Measurements from ENCODE around the gene SPIB.

The SPIB gene

DNA sequence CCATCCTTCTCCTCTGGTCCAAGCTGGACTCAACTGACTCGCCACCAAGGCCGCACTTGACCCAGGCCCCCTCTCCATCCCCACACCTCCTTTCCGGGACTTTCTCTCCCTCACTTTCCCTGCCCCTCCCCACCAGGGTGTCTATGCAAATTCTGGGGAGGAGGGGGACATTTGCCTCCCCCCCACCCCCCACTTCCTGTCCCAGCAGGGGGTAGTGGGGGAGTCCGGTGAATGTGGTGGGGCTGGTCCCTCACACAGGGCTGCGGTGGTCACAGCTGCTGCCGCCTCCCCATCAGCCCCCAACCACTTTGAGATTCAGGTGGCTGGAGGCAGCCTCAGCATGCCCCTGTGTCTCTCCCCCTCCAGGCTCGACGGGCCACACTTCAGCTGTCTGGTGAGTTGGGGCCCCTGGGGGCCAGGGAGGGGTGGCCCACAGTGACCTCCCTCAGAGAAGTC, 870 bp downstream of the SPIB start:
- DNase-seq (ENCODE audit: low read depth, low spot score) = no peak
- TF ChIP-seq FOXP2 (optimal IDR thresholded peaks at IDR 0.05; ENCODE audit: control extremely low read depth, extremely low read length, insufficient read depth) (no peak), POLR2AphosphoS5 (IDR thresholded peaks at IDR 0.05; ENCODE audit: borderline replicate concordance, low read depth, low read length) (no peak), EZH2 (IDR thresholded peaks at IDR 0.05) (no peak)
- Histone ChIP-seq H3K9me3 (ENCODE audit: low read depth, low read length) (no peaks in the 10 kb centered on the region), H3K9ac (ENCODE audit: insufficient read length) (no peak overlapping the region), H3K4me3 (no peak overlapping the region), H3K27ac (no peak overlapping the region), H3K36me3 (ENCODE audit: insufficient read depth, low read length) (no peaks in the 10 kb centered on the region)

DNA sequence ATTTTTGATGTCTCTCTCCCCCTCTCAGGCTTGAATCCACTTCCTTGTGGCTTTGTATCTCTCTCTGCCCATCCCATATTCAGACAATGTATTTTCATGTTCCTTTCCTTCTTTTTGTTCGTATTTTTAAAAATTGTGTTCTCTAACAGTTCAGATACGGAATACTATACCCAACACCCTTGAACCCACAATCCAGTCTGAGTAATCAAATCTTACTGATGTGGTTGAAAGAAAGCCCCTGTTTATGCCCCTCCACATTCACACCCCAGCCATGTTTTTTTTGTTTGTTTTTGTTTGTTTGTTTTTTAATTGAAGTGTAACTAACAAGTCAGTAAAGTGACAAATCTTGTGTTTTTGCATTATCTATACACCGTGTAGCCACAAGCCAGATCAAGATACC, 1.4 kb downstream of the SPIB start:
- DNase-seq (ENCODE audit: low read depth, low spot score) = no peak
- TF ChIP-seq POLR2AphosphoS5 (IDR thresholded peaks at IDR 0.05; ENCODE audit: borderline replicate concordance, low read depth, low read length) = no peak
- no peak for TF ChIP-seq EZH2 (IDR thresholded peaks at IDR 0.05)
- TF ChIP-seq FOXP2 (optimal IDR thresholded peaks at IDR 0.05; ENCODE audit: control extremely low read depth, extremely low read length, insufficient read depth) = no peak
- H3K4me3 ChIP-seq = no peak overlapping the region
- H3K9me3 ChIP-seq (ENCODE audit: low read depth, low read length) = no peaks in the 10 kb centered on the region
- H3K36me3 ChIP-seq (ENCODE audit: insufficient read depth, low read length) = no peaks in the 10 kb centered on the region
- no peak overlapping the region for H3K27ac ChIP-seq
- no peak overlapping the region for H3K9ac ChIP-seq (ENCODE audit: insufficient read length)

DNA sequence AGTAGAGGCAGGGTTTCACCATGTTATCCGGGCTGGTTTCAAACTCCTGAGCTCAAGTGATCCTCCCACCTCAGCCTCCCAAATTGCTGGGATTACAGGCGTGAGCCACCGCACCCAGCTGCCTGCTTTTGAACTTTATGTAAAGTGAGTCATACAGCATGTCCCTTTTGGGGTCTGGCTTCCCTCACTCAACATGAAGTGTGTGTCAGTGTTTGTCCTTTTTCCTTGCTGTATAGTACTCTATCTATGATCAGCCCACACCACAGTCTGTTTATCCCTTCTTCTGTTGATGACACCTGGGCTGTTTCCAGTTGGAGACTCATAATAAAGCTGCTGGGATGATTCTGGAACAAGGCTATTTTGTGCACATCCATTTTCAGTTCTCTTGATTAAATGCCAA, 2.1 kb downstream of the SPIB start:
- Histone ChIP-seq H3K9ac (ENCODE audit: insufficient read length) (no peak overlapping the region), H3K27ac (no peak overlapping the region), H3K36me3 (ENCODE audit: insufficient read depth, low read length) (no peaks in the 10 kb centered on the region), H3K9me3 (ENCODE audit: low read depth, low read length) (no peaks in the 10 kb centered on the region), H3K4me3 (no peak overlapping the region)
- TF ChIP-seq EZH2 (IDR thresholded peaks at IDR 0.05) = no peak
- TF ChIP-seq FOXP2 (optimal IDR thresholded peaks at IDR 0.05; ENCODE audit: control extremely low read depth, extremely low read length, insufficient read depth) = no peak
- TF ChIP-seq POLR2AphosphoS5 (IDR thresholded peaks at IDR 0.05; ENCODE audit: borderline replicate concordance, low read depth, low read length) = no peak
- DNase-seq (ENCODE audit: low read depth, low spot score) = no peak

DNA sequence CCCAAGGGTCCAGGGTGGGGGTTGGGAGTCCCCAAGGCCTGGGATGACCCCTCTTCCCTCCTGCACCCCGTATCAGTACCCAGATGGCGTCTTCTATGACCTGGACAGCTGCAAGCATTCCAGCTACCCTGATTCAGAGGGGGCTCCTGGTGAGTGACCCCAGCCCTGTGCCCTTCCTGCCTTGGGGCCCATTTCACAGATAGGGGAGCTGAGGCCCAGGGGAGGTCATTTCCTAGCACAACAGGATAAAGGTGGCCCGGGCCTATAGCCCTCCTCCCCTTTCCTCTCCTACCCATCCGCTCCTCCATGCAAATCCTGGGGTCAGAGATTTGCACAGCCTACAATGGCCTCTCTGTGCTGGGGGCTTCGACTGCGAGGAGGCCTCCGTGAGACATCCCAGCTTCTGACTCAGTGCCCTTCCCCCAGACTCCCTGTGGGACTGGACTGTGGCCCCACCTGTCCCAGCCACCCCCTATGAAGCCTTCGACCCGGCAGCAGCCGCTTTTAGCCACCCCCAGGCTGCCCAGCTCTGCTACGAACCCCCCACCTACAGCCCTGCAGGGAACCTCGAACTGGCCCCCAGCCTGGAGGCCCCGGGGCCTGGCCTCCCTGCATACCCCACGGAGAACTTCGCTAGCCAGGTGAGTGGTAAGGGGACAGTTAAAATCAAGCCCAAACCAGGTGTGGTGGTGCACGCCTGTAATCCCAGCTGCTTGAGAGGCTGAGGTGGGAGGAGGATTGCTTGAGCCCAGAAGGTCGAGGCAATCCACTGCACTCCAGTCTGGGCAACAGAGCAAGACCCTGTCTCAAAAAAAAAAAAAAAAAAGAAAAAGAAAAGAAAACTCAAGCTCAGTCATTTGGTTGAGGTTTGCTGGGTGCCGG, 3.9 kb downstream of the SPIB start:
- Histone ChIP-seq H3K27ac (no peak overlapping the region), H3K36me3 (ENCODE audit: insufficient read depth, low read length) (no peaks in the 10 kb centered on the region), H3K9me3 (ENCODE audit: low read depth, low read length) (no peaks in the 10 kb centered on the region), H3K4me3 (no peak overlapping the region), H3K9ac (ENCODE audit: insufficient read length) (no peak overlapping the region)
- DNase-seq (ENCODE audit: low read depth, low spot score) = no peak
- TF ChIP-seq POLR2AphosphoS5 (IDR thresholded peaks at IDR 0.05; ENCODE audit: borderline replicate concordance, low read depth, low read length) (no peak), FOXP2 (optimal IDR thresholded peaks at IDR 0.05; ENCODE audit: control extremely low read depth, extremely low read length, insufficient read depth) (no peak), EZH2 (IDR thresholded peaks at IDR 0.05) (no peak)

DNA sequence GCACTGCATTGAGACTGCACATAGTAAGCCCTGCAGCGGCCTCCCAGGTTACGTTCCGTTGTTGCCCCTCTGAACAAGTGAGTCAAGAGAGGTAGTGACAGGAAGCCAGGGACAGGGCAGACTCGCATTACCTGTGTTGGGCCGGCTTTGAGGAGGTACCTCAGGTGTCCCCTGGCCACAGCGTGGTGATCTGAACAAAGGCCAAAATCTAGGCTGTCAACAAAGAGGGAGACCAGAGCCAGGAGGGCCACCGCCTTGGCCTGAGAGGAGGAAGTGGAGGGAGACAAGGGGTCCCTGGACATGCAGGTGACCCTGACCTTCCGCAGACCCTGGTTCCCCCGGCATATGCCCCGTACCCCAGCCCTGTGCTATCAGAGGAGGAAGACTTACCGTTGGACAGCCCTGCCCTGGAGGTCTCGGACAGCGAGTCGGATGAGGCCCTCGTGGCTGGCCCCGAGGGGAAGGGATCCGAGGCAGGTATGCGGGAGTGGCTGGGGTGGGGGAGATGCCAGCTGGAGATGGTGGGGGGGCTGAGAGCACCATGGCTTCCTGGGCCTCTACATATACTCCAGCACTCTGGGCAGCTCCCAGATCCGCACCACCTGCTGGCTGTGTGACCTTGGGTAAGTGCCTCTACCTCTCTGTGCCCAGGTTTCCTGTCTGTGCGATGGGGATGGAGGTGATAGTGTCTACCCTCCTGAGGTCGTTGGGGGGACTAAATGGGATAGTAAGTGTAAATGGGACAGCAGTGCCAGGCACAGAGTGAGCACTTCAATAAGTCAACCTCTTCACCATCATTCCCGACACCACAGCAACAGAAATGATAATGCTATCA, 4.8 kb downstream of the SPIB start:
- H3K9ac ChIP-seq (ENCODE audit: insufficient read length) = no peak overlapping the region
- no peak overlapping the region for H3K27ac ChIP-seq
- no peak for TF ChIP-seq EZH2 (IDR thresholded peaks at IDR 0.05)
- no peak for TF ChIP-seq POLR2AphosphoS5 (IDR thresholded peaks at IDR 0.05; ENCODE audit: borderline replicate concordance, low read depth, low read length)
- no peak for TF ChIP-seq FOXP2 (optimal IDR thresholded peaks at IDR 0.05; ENCODE audit: control extremely low read depth, extremely low read length, insufficient read depth)
- no peaks in the 10 kb centered on the region for H3K36me3 ChIP-seq (ENCODE audit: insufficient read depth, low read length)
- no peaks in the 10 kb centered on the region for H3K9me3 ChIP-seq (ENCODE audit: low read depth, low read length)
- no peak overlapping the region for H3K4me3 ChIP-seq
- DNase-seq (ENCODE audit: low read depth, low spot score) = no peak

DNA sequence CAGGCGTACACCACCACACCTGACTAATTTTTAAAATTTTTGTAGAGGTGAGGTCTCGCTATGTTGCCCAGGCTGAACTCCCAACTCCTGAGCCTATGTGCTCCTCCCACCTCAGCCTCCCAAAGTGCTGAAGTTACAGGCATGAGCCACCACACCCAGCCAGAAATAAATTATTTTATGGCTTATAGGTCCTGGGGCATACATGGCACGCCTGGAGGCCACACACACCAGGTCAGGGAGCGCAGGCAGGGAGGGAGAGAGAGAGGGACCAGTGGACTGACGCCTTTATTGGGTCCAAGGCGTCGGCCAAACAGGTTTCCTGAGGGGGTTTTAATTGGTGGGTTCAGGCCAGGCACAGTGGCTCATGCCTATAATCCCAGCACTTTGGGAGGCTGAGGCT, 6.8 kb downstream of the SPIB start:
- H3K36me3 ChIP-seq (ENCODE audit: insufficient read depth, low read length) = no peaks in the 10 kb centered on the region
- H3K4me3 ChIP-seq = no peak overlapping the region
- no peak overlapping the region for H3K27ac ChIP-seq
- H3K9me3 ChIP-seq (ENCODE audit: low read depth, low read length) = no peaks in the 10 kb centered on the region
- TF ChIP-seq POLR2AphosphoS5 (IDR thresholded peaks at IDR 0.05; ENCODE audit: borderline replicate concordance, low read depth, low read length) (no peak), FOXP2 (optimal IDR thresholded peaks at IDR 0.05; ENCODE audit: control extremely low read depth, extremely low read length, insufficient read depth) (no peak), EZH2 (IDR thresholded peaks at IDR 0.05) (no peak)
- no peak for DNase-seq (ENCODE audit: low read depth, low spot score)
- no peak overlapping the region for H3K9ac ChIP-seq (ENCODE audit: insufficient read length)

DNA sequence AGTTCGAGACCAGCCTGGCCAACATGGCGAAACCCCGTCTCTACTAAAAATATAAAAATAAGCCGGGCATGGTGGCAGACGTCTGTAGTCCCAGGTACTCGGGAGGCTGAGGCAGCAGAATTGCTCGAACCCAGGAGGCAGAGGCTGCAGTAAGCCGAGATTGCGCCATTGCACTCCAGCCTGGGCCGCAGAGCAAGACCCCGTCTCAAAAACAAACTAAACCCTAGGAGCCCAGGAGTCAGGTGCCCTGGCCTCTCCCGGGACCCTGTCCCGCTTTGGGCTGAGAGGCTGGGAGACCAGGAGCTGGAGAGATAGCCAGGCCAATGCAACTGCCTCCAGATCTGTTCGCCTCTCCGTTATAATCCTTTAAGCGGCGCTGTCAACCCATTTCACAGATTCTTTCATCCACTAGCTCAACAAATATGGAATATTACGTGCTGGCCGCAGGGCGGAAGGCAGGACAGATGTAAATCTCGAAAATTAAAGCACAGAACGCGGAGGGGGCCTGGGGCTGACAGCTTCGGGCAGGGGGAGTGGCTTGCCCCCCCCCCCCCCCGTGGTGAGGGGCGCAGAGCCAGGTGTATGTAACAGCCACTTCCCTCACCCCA, 8.7 kb downstream of the SPIB start:
- Histone ChIP-seq H3K9me3 (ENCODE audit: low read depth, low read length) (no peaks in the 10 kb centered on the region), H3K36me3 (ENCODE audit: insufficient read depth, low read length) (no peaks in the 10 kb centered on the region), H3K9ac (ENCODE audit: insufficient read length) (no peak overlapping the region), H3K27ac (no peak overlapping the region), H3K4me3 (peak overlapping the region; percentile 75)
- TF ChIP-seq EZH2 (IDR thresholded peaks at IDR 0.05) (no peak), FOXP2 (optimal IDR thresholded peaks at IDR 0.05; ENCODE audit: control extremely low read depth, extremely low read length, insufficient read depth) (no peak), POLR2AphosphoS5 (IDR thresholded peaks at IDR 0.05; ENCODE audit: borderline replicate concordance, low read depth, low read length) (no peak)
- DNase-seq (ENCODE audit: low read depth, low spot score) = no peak

DNA sequence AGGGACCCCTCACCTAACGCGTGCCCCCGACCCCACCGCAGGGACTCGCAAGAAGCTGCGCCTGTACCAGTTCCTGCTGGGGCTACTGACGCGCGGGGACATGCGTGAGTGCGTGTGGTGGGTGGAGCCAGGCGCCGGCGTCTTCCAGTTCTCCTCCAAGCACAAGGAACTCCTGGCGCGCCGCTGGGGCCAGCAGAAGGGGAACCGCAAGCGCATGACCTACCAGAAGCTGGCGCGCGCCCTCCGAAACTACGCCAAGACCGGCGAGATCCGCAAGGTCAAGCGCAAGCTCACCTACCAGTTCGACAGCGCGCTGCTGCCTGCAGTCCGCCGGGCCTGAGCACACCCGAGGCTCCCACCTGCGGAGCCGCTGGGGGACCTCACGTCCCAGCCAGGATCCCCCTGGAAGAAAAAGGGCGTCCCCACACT, 9.3 kb downstream of the SPIB start:
- H3K4me3 ChIP-seq = peak overlapping the region; percentile 75
- TF ChIP-seq EZH2 (IDR thresholded peaks at IDR 0.05) (no peak), FOXP2 (optimal IDR thresholded peaks at IDR 0.05; ENCODE audit: control extremely low read depth, extremely low read length, insufficient read depth) (no peak), POLR2AphosphoS5 (IDR thresholded peaks at IDR 0.05; ENCODE audit: borderline replicate concordance, low read depth, low read length) (peak; percentile 60; the same call in 1 of the 2 replicates)
- H3K36me3 ChIP-seq (ENCODE audit: insufficient read depth, low read length) = no peaks in the 10 kb centered on the region
- peak overlapping the region; percentile 64 for H3K9ac ChIP-seq (ENCODE audit: insufficient read length)
- no peak overlapping the region for H3K27ac ChIP-seq
- H3K9me3 ChIP-seq (ENCODE audit: low read depth, low read length) = no peaks in the 10 kb centered on the region
- peak; percentile 28 for DNase-seq (ENCODE audit: low read depth, low spot score)

Measured in SK-N-MC (cell line).